GM12873 (cell line): ENCODE measurements around the gene DSCAML1.

Experiments
- CTCF ChIP-seq: IDR thresholded peaks from 2 replicates; pipeline ENCODE4 v1.5.1; 2012; ENCODE audit warnings: low read depth, mild to moderate bottlenecking, moderate library complexity, low read length, control low read depth; ENCODE audit not compliant: insufficient read depth; ENCODE audit errors: missing control alignments

Gene DSCAML1

GRCh38 chr11:117747892-117748291, 49.1 kb downstream of the DSCAML1 start:
- TF ChIP-seq CTCF = no peak

GRCh38 chr11:117745346-117745745, 51.7 kb downstream of the DSCAML1 start:
- TF ChIP-seq CTCF = no peak

- TF ChIP-seq CTCF = no peak
Observed at GRCh38 chr11:117744471-117745150, 52.4 kb downstream of the DSCAML1 start.

- TF ChIP-seq CTCF = no peak
Observed at GRCh38 chr11:117743121-117743815, 53.7 kb downstream of the DSCAML1 start.

- no peak for TF ChIP-seq CTCF
Observed at GRCh38 chr11:117738246-117738957, 58.6 kb downstream of the DSCAML1 start.

- no peak for TF ChIP-seq CTCF
Observed at GRCh38 chr11:117735350-117735977, 61.6 kb downstream of the DSCAML1 start.

- TF ChIP-seq CTCF = no peak
Observed at GRCh38 chr11:117734601-117735024, 62.4 kb downstream of the DSCAML1 start.
